ENCODE measurements around the gene FAM53A.
"Not testable (repeated sequence)": the region's sequence is repeated elsewhere in the genome, so short reads cannot be mapped to it uniquely, and the experiment has no call there.

FAM53A gene

GRCh38 chr4:1716065-1716945 is 32.2 kb upstream of the FAM53A start:
- DNase-seq (ENCODE audit: low read depth in 3 of 3), result no peak

- no peak for DNase-seq (ENCODE audit: low read depth in 3 of 3)
Observed at GRCh38 chr4:1715002-1715758, 31.1 kb upstream of the FAM53A start.

GRCh38 chr4:1714303-1715001 is 30.3 kb upstream of the FAM53A start:
- no peak for DNase-seq (ENCODE audit: low read depth in 3 of 3)

GRCh38 chr4:1713003-1713851 is 29.1 kb upstream of the FAM53A start:
- DNase-seq (ENCODE audit: low read depth in 3 of 3), result no peak

- DNase-seq (ENCODE audit: low read depth in 3 of 3), result peak; percentile 97 to 98 (median 97)
Observed at GRCh38 chr4:1712216-1713002, 28.3 kb upstream of the FAM53A start, which contains the start of gene SLBP. SLBP (minus strand) TSS chr4:1712319; CDS start chr4:1712188, 131 bp downstream.

GRCh38 chr4:1711571-1712215 is 27.6 kb upstream of the FAM53A start:
- peak in 1 of 3 experiments; percentile 35 for DNase-seq (ENCODE audit: low read depth in 3 of 3)

- no peak for DNase-seq (ENCODE audit: low read depth in 3 of 3)
Observed at GRCh38 chr4:1711055-1711570, 27.0 kb upstream of the FAM53A start.

- no peak for DNase-seq (ENCODE audit: low read depth in 3 of 3)
Observed at GRCh38 chr4:1708581-1708980, 24.5 kb upstream of the FAM53A start.

GRCh38 chr4:1706358-1706757 is 22.2 kb upstream of the FAM53A start:
- DNase-seq (ENCODE audit: low read depth in 3 of 3), result no peak

GRCh38 chr4:1705732-1706131 is 21.6 kb upstream of the FAM53A start:
- no peak for DNase-seq (ENCODE audit: low read depth in 3 of 3)

GRCh38 chr4:1703867-1704266 is 19.8 kb upstream of the FAM53A start:
- DNase-seq (ENCODE audit: low read depth in 3 of 3), result no peak

GRCh38 chr4:1701671-1702070 is 17.6 kb upstream of the FAM53A start:
- not testable (repeated sequence) for DNase-seq (ENCODE audit: low read depth in 3 of 3)

- DNase-seq (ENCODE audit: low read depth in 3 of 3), result no peak
Observed at GRCh38 chr4:1695913-1696312, 11.8 kb upstream of the FAM53A start.

GRCh38 chr4:1693131-1693896 is 9.2 kb upstream of the FAM53A start:
- peak; percentile 52 to 66 (median 61) for DNase-seq (ENCODE audit: low read depth in 3 of 3)

- DNase-seq (ENCODE audit: low read depth in 3 of 3), result no peak
Observed at GRCh38 chr4:1691737-1692373, 7.7 kb upstream of the FAM53A start.

- no peak for DNase-seq (ENCODE audit: low read depth in 3 of 3)
Observed at GRCh38 chr4:1690698-1691097, 6.6 kb upstream of the FAM53A start.

GRCh38 chr4:1686440-1687036 is 2.4 kb upstream of the FAM53A start:
- no peak for DNase-seq (ENCODE audit: low read depth in 3 of 3)
